HG02981 (cell line): ENCODE measurements around the gene ZC3H14.
"Not testable (repeated sequence)": the region's sequence is repeated elsewhere in the genome, so short reads cannot be mapped to it uniquely, and the experiment has no call there.

ENCODE experiments used
- ATAC-seq: cut with Tn5 transposase; IDR thresholded peaks from one replicate; pipeline ENCODE4 v1.9.1; 2021; ENCODE audit warnings: mild to moderate bottlenecking, moderate library complexity; ENCODE audit not compliant: unreplicated experiment

The ZC3H14 gene, protein sequence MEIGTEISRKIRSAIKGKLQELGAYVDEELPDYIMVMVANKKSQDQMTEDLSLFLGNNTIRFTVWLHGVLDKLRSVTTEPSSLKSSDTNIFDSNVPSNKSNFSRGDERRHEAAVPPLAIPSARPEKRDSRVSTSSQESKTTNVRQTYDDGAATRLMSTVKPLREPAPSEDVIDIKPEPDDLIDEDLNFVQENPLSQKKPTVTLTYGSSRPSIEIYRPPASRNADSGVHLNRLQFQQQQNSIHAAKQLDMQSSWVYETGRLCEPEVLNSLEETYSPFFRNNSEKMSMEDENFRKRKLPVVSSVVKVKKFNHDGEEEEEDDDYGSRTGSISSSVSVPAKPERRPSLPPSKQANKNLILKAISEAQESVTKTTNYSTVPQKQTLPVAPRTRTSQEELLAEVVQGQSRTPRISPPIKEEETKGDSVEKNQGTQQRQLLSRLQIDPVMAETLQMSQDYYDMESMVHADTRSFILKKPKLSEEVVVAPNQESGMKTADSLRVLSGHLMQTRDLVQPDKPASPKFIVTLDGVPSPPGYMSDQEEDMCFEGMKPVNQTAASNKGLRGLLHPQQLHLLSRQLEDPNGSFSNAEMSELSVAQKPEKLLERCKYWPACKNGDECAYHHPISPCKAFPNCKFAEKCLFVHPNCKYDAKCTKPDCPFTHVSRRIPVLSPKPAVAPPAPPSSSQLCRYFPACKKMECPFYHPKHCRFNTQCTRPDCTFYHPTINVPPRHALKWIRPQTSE

DNA sequence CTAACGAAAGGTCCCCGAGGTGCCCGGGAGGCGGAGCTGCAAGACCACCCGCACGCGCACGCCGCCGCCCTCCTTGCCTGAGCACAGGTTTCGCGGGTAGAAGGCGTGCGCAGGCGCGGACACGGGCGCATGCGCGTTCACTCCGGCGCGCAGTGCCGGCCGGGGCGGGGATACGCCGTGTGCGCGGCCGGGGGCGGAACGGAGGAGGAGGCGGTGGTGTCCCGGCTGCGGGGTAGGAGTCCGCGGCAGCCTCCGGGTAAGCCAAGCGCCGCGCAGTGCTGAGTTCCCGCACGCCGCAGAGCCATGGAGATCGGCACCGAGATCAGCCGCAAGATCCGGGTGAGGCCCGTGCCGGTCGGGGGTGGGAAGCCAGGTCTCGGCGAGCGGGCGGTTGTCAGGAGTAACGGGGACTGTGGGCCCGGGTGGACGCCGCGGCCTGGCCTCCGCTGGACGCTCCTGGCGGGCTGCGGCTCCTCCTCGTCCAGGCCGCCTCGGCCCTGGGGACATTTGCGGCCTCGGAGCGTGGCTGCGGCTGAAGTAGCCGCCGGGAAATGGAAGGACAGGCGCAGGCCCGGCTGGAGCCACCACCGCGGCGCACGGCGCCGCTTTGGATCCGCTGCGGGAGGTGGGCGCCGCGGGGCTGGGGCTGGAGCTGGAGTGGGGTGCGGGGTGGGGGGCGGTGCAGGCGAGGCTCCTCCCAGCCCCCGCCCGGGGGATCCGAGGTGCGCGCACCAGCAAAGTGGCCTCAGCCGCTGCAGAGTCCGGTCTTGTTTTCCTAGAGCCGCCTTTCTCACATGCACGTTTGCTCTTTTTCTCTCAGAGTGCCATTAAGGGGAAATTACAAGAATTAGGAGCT, at the start of gene ZC3H14:
TSS of gene ZC3H14 (plus strand) at position 207 of the 856 bp plus-strand sequence. CDS start at position 304, 97 bp downstream.
- peak; percentile 97 for ATAC-seq

DNA sequence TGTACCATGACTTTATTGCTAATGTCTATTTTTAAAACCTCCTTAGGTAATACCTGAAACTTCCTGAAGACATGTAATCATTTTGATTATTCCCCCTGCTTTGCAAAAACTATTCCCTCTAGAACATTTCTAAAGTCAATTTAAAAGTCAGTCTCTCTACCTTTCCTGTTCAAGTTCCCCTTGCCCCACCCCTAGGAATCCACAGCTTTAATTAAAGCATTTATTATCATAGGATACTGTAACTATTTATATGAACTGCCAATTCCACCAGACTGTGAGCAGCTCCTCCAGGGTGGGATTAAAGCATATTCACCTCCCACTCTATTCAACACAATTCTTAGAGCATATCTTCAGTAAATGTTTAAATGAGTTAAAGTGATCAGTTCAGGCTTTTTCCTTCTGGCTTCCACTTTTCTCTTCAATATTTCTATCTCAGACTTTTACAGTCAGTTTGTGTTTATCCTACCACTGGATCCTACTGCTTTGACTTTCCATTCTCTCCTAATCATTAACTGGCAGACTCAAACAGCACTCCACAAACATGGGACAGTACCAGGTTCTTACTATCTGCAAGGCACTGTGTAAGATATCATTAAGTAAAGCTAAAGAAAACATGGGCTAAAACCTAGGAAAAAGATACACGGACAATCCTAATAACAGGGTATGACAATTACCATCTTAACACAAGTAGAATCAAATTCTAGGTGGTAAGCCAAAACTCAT, 47.2 kb upstream of the ZC3H14 start:
- ATAC-seq: no peak

DNA sequence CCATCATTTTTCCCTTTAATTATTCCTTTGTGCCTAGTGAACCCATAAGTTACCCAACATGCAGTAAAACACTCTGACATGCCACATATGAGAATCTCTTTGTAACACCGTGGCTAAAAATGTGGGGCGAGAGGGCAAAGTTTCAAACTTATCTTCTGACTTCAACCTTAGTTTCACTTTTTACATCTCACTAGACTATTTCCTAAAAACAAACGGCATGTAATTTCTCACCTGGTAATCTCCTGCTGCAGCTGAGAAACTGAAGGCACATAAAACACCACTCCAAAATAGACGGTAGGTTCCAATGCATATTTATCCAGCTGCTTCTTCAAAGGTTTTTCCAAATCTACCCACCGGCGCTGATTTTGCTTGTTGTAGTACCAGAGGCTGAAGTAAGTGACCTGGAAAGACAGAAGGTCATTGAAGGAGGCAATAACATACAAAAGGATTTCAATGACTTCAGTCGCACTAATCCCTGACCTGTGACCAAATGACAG, 45.9 kb upstream of the ZC3H14 start:
- ATAC-seq: no peak

DNA sequence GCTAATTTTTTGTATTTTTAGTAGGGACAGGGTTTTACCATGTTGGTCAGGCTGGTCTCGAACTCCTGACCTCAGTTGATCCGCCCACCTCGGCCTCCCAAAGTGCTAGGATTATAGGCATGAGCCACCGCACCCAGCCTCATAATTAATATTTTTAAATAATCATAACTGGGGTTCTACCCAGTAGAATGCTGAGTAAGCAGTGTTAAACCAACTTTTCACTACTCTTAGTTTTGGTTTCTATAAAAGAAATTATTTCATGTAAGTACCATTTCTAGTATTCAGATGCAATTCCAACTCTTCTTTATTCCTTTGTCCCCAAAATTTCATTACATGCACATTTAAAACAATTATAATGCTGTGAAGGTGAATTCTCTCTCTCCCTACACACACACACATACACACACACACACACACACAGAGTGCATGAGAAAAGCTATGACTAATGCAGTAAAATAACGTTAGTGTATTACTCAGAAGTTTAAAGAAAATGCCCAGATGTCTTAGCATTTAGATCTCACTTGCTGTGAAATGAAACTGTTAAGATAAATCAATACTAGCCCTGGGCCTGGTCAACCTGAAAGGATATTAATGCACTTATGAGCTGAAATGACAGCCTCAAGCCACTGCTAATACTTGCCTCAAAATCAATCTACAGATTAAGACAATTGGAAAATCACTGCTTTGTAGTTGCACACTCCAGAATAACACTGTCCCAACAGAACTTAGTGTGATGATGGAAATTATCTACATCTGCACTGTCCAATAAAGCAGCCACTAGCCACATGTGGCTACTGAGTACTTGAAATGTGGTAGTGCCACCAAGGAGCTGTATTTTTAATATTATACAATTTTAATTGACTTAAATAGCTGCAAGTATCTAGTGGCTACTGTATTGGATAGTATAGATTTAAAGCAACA, 44.0 kb upstream of the ZC3H14 start:
- ATAC-seq: no peak

DNA sequence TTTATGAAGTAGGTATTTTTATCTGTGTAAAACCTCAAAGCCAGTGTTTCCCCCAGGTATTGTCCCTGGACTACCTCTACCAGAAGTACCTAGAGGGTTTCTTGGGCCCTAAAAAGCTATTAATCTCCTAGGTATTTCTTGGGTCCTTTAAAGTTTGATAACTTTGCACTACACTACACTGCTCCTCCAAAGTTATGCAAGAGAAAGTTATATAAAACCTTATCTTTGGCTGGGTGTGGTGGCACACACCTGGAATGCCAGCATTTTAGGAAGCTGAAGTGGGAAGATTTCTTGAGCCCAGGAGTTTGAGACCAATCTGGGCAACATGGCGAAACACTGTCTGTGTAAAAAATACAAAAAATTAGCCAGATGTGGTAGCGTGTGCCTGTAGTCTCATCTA, 42.9 kb upstream of the ZC3H14 start:
- ATAC-seq: no peak

DNA sequence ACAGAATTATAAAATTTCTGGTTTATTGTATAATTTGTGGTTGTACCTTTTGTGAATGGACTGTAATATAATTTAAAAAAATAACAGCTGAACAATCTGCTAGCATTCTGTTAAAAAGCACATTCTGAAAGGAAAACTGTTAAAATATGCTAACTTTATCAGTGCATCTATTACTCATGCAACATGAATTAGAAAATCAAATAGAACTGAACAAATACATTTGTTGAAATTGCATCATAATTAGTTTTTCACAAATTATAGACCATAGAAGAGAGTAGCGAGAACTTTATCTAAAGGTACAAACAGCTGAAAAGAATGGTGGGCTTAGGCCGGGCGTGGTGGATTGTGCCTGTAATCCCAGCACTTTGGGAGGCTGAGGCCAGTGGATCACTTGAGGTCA, 41.0 kb upstream of the ZC3H14 start:
- ATAC-seq: no peak

DNA sequence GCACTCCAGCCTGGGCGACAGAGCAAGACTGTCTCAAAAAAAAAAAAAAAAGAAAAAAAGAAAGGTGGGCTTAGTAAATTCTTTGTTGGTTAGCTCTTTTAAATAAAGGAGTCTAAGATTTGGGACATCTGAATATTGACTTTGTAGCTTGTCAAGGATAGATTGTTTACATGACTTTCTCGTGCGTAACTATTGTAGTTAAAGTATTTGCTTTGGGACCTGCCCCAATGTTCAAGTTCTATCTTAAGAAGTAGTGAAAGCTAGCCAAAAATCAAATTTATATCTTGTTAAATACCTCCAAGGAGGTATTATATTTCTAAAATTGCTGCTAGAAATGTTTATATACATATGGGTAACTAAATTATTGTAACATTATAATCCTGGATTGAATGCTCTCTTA, 40.4 kb upstream of the ZC3H14 start:
- no peak for ATAC-seq

DNA sequence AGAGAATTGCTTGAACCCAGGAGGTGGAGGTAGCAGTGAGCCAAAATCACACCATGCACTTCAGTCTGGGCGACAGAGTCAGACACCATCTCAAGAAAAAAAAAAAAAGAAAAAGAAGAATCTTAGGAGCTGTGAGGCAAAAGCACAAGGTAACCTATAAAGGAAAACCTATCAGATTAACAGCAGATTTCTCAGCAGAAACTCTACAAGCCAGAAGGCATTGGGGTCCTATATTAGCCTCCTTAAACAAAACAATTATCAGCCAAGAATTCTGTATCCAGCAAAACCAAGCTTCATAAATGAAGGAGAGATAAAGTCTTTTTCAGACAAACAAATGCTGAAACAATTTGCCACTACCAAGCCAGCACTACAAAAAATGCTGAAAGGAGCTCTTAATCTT, 32.9 kb upstream of the ZC3H14 start:
- not testable (repeated sequence) for ATAC-seq

DNA sequence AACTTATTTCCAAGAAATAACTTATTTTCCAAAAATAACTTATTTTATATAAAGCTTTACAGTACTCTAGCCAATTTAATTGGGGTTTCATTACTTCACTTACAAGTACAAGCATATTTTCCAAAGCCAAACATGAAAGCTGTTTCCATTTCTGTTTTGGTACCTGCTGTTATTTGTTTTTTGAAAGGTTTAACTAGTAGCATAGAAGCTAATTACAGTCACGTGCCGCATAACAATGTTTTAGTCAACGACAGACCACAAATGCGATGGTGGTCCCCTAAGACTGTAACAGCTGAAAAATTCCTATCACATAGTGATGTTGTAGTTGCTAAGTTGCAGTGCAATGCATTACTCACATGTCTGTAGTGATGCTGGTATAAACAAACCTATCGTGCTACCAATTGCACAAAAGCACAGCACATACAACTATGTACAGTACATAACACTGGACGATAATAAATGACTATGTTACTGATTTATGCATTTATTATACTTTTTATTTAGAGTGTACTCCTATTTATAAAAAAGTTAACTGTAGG, 29.7 kb upstream of the ZC3H14 start:
- no peak for ATAC-seq

DNA sequence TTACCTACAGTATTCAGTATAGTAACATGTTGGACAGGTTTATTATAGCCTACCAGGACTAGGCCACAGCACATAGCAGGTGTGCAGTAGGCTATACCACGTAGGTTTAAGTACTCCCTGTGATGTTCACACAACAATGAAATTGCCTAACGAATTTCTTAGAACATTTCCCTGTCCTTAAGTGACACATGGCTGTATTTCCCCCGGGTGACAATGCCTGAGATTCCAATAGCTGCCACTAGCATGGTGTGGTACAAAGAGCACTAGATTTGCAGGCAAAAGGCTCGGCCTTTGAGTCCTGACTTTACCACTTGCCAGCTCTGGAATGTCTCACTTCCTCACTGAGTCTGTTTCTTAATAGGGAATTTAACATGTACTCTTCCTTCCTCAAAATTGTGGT, 27.7 kb upstream of the ZC3H14 start:
- ATAC-seq: peak; percentile 61

DNA sequence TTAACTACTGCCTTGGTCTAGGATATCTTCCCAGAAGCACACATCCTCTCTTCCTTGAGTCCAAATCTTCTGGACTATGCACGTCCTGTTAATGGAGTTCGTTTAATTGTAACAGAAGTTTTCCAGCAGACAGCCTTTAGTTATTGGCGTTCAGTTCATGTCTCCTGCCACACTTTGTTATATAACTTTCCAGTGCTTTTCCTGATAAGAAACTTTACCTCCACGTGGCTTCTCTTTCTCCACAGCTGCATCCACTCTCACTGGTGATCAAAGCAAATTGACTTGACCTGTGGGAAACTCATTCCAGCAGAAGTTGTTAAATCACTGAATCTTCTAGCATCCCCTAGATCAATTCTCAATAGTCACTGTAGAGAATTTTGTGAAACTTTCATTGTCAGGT, 27.0 kb upstream of the ZC3H14 start:
- ATAC-seq: no peak

DNA sequence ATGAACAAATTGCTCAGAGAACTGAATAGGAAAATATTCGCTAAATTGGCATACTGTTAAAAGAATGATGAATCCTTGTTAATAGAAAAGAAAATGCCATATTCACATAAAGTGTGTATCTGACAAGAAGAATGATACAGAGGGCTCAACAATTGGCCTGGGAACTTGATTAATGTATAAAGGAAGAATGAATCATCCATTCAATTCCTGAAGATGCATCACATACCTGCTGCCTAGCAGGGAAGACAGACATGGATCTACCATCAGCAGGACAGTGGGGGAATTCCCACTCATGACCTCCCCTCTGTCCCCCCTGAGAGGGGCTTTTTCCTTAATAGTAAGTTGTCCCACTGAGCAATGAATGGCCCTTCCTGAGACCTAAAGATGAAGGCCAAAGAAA, 21.5 kb upstream of the ZC3H14 start:
- no peak for ATAC-seq

DNA sequence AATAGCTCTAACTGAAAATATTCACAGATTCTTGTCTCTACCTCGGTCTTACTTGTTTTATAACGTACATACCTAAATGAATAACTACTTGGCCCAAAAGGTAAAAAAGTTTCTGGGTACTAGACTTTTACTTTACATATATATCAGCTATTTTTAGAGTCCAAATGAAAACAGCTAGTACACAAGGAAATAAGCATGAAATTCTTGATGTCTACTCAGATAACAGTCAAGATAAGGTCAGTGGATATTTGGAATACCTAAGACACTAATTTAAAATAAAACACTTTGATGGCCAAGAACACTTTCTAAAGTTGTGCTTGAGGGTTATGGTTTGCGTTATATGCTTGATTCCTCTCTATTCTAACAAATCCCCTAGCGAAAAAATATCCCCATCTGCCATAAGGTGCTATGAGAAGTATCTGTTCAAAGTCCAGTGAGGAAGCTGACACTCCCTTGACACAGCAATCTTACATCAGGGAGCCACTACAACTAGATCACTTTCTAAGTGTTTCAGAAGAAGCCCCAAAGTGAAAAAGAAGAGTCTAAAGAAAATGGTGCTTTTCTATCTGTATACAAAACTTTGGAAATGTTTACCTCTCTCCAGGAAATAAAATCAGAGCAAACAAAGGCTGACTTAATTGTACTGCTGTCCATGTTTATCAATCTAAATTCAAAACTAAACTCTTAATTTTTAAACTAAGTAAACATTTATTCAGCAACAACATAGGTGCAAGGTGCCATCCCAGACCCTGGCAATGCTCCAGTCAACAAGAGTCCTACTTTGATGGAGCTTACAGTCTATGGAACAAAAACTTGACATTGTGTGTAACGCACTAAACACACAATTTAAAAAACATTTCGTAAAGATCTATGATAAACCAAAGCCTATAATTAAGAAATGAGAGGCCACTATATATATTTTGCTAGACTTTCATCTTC, 19.7 kb upstream of the ZC3H14 start:
- ATAC-seq: no peak

DNA sequence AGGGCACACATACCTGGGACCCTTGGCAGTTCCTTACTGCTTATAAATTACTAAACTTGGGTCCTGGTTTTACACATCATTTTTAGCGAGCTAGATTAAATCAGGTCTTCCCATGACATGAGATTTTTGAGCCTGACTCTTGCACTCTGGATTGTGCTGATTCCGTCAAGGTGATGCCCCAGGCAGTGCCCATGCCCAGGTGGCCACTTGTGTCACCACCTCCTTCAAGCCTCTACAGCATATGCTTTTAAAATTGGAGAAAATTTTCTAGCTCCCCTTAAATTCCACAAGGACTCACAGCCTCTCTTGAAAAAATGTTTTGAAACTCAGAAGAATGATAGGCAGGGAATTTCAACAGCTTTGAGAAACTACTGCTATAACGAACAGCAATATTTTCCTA, 17.6 kb upstream of the ZC3H14 start:
- no peak for ATAC-seq

DNA sequence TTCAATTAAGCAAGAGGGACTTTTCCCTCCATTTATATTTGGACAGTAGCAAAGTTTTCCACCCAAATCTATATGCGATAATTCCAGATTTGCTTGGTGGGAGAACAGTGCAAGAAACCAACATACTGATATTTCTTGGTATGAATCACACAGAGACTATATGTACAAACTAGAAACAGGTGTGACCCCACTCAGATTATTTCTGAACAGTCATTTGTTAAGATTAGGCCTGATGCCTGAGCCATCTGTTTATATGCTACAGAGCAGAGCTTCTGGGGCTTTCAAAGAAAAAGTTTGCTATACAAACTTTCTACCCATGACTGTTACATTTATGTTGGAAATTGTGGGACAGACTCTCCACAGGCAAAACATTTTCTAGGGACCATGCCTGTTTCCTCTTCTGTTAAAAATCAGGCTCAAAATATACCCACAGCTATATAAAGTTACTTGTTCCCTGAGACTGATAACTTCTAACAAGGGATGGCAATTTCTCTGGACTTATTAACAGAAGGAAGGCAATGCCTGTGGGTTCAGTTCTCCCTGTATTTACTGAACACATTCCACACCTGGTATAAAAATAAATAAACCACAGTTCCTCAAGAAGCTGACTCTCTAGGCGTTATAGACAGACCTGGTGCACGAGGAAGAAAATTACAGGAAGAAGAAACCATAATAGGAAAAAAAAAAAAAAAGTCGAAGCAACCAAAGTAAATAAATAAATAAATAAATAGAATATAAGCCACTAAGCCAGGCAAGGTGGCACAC, 16.0 kb upstream of the ZC3H14 start:
- no peak for ATAC-seq

DNA sequence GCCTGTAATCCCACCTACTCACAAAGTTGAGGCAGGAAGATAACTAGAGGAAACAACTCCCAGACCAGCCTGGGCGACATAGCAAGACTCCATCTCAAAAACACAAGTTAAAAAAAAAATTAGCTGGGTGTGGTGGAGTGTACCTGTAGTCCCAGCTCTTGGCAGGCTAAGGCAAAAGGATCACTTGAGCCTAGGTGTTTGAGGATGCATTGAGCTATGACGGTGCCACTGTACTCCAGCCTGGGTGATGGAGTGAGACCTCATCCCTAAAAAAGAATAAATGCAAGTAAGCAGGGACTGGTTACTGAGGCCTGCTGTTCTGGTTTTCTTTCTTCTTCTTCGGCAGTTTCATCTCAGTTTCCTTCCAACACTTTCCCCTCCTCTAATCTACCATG, 15.5 kb upstream of the ZC3H14 start:
- no peak for ATAC-seq

DNA sequence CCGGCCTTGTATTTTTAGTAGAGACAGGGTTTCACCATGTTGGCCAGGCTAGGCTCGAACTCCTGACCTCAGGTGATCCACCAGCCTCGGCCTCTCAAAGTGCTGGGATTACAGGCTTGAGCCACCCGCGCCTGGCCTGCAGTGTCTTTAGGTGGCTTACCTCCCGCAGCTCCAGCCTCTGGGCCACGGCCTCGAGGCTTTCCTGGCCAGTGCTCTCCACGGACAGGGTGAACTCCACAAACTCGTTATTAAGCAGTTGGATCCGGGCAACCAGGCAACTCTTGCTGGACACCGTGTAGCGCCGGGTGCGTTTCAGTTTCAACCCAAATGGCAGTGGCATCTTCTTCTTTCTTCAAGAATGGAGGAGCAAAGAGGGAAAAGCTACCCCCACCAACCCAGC, 12.8 kb upstream of the ZC3H14 start:
- no peak for ATAC-seq
